CD8-positive, alpha-beta memory T cell (primary cell): ENCODE data around the gene RAI1. TPM values are rescaled to one million over a fixed set of nuclear protein-coding genes. Genes with fewer than 3 reads are reported as not detected.

Experiments used
- CTCF ChIA-PET: fragments of 350-600 bp; sonication (Branson Sonifier 250); formaldehyde crosslinking; loops from one replicate; lab custom pipeline; 2021; ENCODE audit warnings: antibody characterized with exemption; lab: Charles Lee
- POLR2A ChIA-PET: fragments of 350-600 bp; sonication (Branson Sonifier 250); formaldehyde crosslinking; loops from one replicate; lab custom pipeline; 2021; ENCODE audit warnings: antibody characterized with exemption; lab: Charles Lee
- DNase-seq, 5 donors: peaks; one replicate each; pipeline versions ENCODE4 v3.0.0 to v3.0.0-alpha.2; 2020 to 2022; ENCODE audit warnings: mixed read lengths in 1 of 5
- H3K27ac ChIP-seq: one replicate; pipeline ENCODE4 v1.7.0; 2013; ENCODE audit warnings: low read depth, mild to moderate bottlenecking, low read length, moderate library complexity
- H3K27me3 ChIP-seq: 2 replicates; pipeline ENCODE4 v1.7.0; 2013; ENCODE audit warnings: low read length, mild to moderate bottlenecking; ENCODE audit not compliant: insufficient read depth, poor library complexity, severe bottlenecking
- H3K36me3 ChIP-seq: 2 replicates; pipeline ENCODE4 v1.7.0; 2013; ENCODE audit warnings: mild to moderate bottlenecking, low read length, moderate library complexity; ENCODE audit not compliant: insufficient read depth
- H3K4me1 ChIP-seq: 2 replicates; pipeline ENCODE4 v1.7.0; 2013; ENCODE audit warnings: mild to moderate bottlenecking, low read length, moderate library complexity; ENCODE audit not compliant: insufficient read depth
- H3K4me3 ChIP-seq: 2 replicates; pipeline ENCODE4 v1.7.0; 2013; ENCODE audit warnings: mild to moderate bottlenecking, low read length
- H3K9me3 ChIP-seq: 2 replicates; pipeline ENCODE4 v1.7.0; 2013; ENCODE audit warnings: mild to moderate bottlenecking, low read length
- H3K27ac Mint-ChIP-seq, 8 donors: one replicate each; pipeline ENCODE4 v1.8.0; 2020 to 2021; ENCODE audit warnings: mixed read lengths in 8 of 8, mild to moderate bottlenecking in 6 of 8, inconsistent platforms in 3 of 8, moderate library complexity in 3 of 8
- H3K27me3 Mint-ChIP-seq, 2 donors: one replicate each; pipeline ENCODE4 v1.8.0; 2020 to 2021; ENCODE audit warnings: mixed read lengths in 2 of 2, mild to moderate bottlenecking in 1 of 2, moderate library complexity in 1 of 2
- H3K36me3 Mint-ChIP-seq, 3 donors: one replicate each; pipeline ENCODE4 v1.8.0; 2020 to 2021; ENCODE audit warnings: mixed read lengths in 3 of 3, inconsistent platforms in 1 of 3, mild to moderate bottlenecking in 1 of 3
- H3K4me1 Mint-ChIP-seq, 3 donors: one replicate each; pipeline ENCODE4 v1.8.0; 2020 to 2021; ENCODE audit warnings: mixed read lengths in 3 of 3, inconsistent platforms in 1 of 3, mild to moderate bottlenecking in 1 of 3
- H3K4me3 Mint-ChIP-seq, 7 donors: one replicate each; pipeline ENCODE4 v1.8.0; 2020 to 2021; ENCODE audit warnings: mixed read lengths in 7 of 7, mild to moderate bottlenecking in 6 of 7, moderate library complexity in 4 of 7, inconsistent platforms in 2 of 7
- H3K9me3 Mint-ChIP-seq, 5 donors: one replicate each; pipeline ENCODE4 v1.8.0; 2020 to 2022; ENCODE audit warnings: mixed read lengths in 5 of 5, mild to moderate bottlenecking in 3 of 5, moderate library complexity in 2 of 5, inconsistent platforms in 1 of 5
- polyA plus RNA-seq: library from polyadenylated mRNA; unstranded; fragments of 300-500 nt; fragmentation: Illumina TruSeq; gene quantifications from one replicate; pipeline ENCODE4 v1.2.3, GENCODE V29; 2021
- total RNA-seq, 2 experiments: library from RNA; stranded (reverse); gene quantifications; one replicate each; pipeline ENCODE4 v1.2.3, GENCODE V29; 2021

Gene RAI1
- total and polyA plus RNA-seq, 3 experiments from 2014 or later, result 5.6 to 20.2 (median 19.7) TPM

- no peak for DNase-seq
- Histone ChIP-seq H3K27ac (no peak overlapping the region), H3K9me3 (no peaks in the 10 kb centered on the region), H3K36me3 (no peaks in the 10 kb centered on the region), H3K27me3 (no peaks in the 10 kb centered on the region), H3K4me1 (peaks cover 20% of the 10 kb centered on the region), H3K4me3 (no peak overlapping the region)
- Mint-ChIP-seq H3K27ac (no peak overlapping the region), H3K9me3 (no peaks in the 10 kb centered on the region), H3K36me3 (peaks cover 0 to 23% (median 4%) of the 10 kb centered on the region in 3 donors), H3K4me3 (no peak overlapping the region), H3K27me3 (no peaks in the 10 kb centered on the region), H3K4me1 (peaks cover 18 to 24% (median 18%) of the 10 kb centered on the region in 3 donors)
- POLR2A ChIA-PET, result no interaction called here
- CTCF ChIA-PET, result no interaction called here
Observed at GRCh38 chr17:17795296-17795695, 114.0 kb downstream of the RAI1 start.

- H3K4me1 Mint-ChIP-seq, result peaks cover 18 to 24% (median 18%) of the 10 kb centered on the region in 3 donors
- no peak overlapping the region for H3K27ac Mint-ChIP-seq
- ChIA-PET POLR2A (interaction anchor here (0.6 kb wide), 1 partner anchor 816 kb away, joined by 3 read pairs; no protein-coding TSS in a partner anchor), CTCF (no interaction called here)
- H3K36me3 Mint-ChIP-seq, result peaks cover 0 to 23% (median 4%) of the 10 kb centered on the region in 3 donors
- Histone ChIP-seq H3K36me3 (no peaks in the 10 kb centered on the region), H3K27ac (no peak overlapping the region), H3K4me1 (peaks cover 20% of the 10 kb centered on the region), H3K27me3 (no peaks in the 10 kb centered on the region), H3K4me3 (no peak overlapping the region), H3K9me3 (no peaks in the 10 kb centered on the region)
- H3K27me3 Mint-ChIP-seq, result no peaks in the 10 kb centered on the region
- no peak overlapping the region for H3K4me3 Mint-ChIP-seq
- DNase-seq, result no peak
- no peaks in the 10 kb centered on the region for H3K9me3 Mint-ChIP-seq
Observed at GRCh38 chr17:17795946-17796786, 114.9 kb downstream of the RAI1 start.

DNA sequence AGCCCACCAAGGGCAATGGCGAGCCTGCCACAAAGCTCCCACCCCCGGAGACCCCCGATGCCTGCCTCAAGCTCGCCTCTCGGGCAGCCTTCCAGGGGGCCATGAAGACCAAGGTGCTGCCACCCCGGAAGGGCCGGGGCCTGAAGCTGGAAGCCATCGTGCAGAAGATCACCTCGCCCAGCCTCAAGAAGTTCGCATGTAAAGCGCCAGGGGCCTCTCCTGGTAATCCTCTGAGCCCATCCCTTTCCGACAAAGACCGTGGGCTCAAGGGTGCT, 115.5 kb downstream of the RAI1 start:
- Histone ChIP-seq H3K4me1 (peaks cover 18% of the 10 kb centered on the region), H3K4me3 (no peak overlapping the region), H3K27ac (no peak overlapping the region), H3K9me3 (no peaks in the 10 kb centered on the region), H3K27me3 (no peaks in the 10 kb centered on the region), H3K36me3 (no peaks in the 10 kb centered on the region)
- peak overlapping the region in 1 of 8 donors; percentile 36 for H3K27ac Mint-ChIP-seq
- H3K4me1 Mint-ChIP-seq, result peaks cover 18 to 24% (median 18%) of the 10 kb centered on the region in 3 donors
- no peaks in the 10 kb centered on the region for H3K27me3 Mint-ChIP-seq
- no peak for DNase-seq
- H3K9me3 Mint-ChIP-seq, result no peaks in the 10 kb centered on the region
- POLR2A ChIA-PET, result interaction anchor here (0.6 kb wide), 1 partner anchor 817 kb away, joined by 3 read pairs; no protein-coding TSS in a partner anchor
- CTCF ChIA-PET, result no interaction called here
- H3K4me3 Mint-ChIP-seq, result no peak overlapping the region
- H3K36me3 Mint-ChIP-seq, result peaks cover 0 to 23% (median 4%) of the 10 kb centered on the region in 3 donors

- Mint-ChIP-seq H3K36me3 (peaks cover 0 to 23% (median 4%) of the 10 kb centered on the region in 3 donors), H3K4me1 (peaks cover 14 to 19% (median 15%) of the 10 kb centered on the region in 3 donors), H3K4me3 (no peak overlapping the region), H3K27ac (peak overlapping the region in 1 of 8 donors; percentile 36), H3K9me3 (no peaks in the 10 kb centered on the region), H3K27me3 (no peaks in the 10 kb centered on the region)
- POLR2A ChIA-PET, result interaction anchor here (0.6 kb wide), 1 partner anchor 817 kb away, joined by 3 read pairs; no protein-coding TSS in a partner anchor
- H3K4me3 ChIP-seq, result no peak overlapping the region
- H3K27me3 ChIP-seq, result no peaks in the 10 kb centered on the region
- H3K36me3 ChIP-seq, result no peaks in the 10 kb centered on the region
- H3K4me1 ChIP-seq, result peaks cover 13% of the 10 kb centered on the region
- DNase-seq, result no peak
- no peak overlapping the region for H3K27ac ChIP-seq
- CTCF ChIA-PET, result no interaction called here
- no peaks in the 10 kb centered on the region for H3K9me3 ChIP-seq
Observed at GRCh38 chr17:17797119-17797809, 116.0 kb downstream of the RAI1 start.

DNA sequence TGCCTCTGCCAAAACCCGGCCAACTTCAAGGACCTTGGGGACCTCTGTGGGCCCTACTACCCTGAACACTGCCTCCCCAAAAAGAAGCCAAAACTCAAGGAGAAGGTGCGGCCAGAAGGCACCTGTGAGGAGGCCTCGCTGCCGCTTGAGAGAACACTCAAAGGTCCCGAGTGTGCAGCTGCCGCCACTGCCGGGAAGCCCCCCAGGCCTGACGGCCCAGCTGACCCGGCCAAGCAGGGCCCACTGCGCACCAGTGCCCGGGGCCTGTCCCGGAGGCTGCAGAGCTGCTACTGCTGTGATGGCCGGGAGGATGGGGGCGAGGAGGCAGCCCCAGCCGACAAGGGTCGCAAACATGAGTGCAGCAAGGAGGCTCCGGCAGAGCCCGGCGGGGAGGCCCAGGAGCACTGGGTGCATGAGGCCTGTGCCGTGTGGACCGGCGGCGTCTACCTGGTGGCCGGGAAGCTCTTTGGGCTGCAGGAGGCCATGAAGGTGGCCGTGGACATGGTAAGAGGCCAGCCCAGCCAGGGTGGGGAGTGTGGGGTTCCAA, 116.8 kb downstream of the RAI1 start:
- H3K27me3 Mint-ChIP-seq, result no peaks in the 10 kb centered on the region
- Histone ChIP-seq H3K27me3 (no peaks in the 10 kb centered on the region), H3K27ac (no peak overlapping the region), H3K9me3 (no peaks in the 10 kb centered on the region), H3K36me3 (no peaks in the 10 kb centered on the region), H3K4me1 (peaks cover 7% of the 10 kb centered on the region), H3K4me3 (no peak overlapping the region)
- peaks cover 0 to 23% (median 4%) of the 10 kb centered on the region in 3 donors for H3K36me3 Mint-ChIP-seq
- no peak for DNase-seq
- no peak overlapping the region for H3K4me3 Mint-ChIP-seq
- peaks cover 7 to 11% (median 11%) of the 10 kb centered on the region in 3 donors for H3K4me1 Mint-ChIP-seq
- ChIA-PET CTCF (no interaction called here), POLR2A (no interaction called here)
- peak overlapping the region in 1 of 8 donors; percentile 71 for H3K27ac Mint-ChIP-seq
- no peaks in the 10 kb centered on the region for H3K9me3 Mint-ChIP-seq

DNA sequence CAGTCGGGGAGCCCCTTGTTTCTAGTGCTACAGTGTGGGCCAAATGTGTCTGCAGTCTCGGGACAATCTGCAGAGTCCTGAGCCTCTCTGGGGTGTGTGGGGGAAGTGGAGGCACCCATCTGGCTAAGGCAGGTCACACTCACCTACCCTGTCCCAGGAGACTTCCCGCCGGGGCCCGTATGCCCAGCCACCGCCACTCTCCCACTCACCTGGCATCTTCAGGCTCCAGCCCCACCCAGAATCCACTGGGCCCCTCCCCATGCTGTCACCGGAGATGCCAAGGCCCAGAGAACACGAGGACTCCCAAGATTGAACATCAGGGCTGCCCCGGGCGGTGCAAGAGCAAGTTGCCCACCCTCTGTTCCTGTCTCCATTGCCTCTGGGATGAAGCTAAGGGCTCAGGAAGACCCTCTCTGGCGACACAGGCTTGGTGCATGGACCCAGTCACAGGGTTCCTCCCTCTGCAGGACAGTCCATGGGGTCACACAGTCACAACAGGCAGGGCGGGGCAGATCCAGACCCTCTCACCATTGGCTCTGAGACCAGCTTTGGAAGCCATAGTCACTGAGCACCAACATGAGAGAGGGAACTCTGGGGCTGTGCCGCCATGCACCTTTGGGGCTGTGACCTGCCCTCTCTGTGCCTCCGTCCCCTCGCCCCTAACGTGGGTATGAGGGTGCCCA, 117.5 kb downstream of the RAI1 start:
- Mint-ChIP-seq H3K27ac (no peak overlapping the region), H3K9me3 (no peaks in the 10 kb centered on the region), H3K4me1 (peaks cover 4 to 5% (median 5%) of the 10 kb centered on the region in 3 donors), H3K27me3 (no peaks in the 10 kb centered on the region), H3K4me3 (no peak overlapping the region), H3K36me3 (peaks cover 0 to 20% (median 2%) of the 10 kb centered on the region in 3 donors)
- no peaks in the 10 kb centered on the region for H3K9me3 ChIP-seq
- no peak overlapping the region for H3K4me3 ChIP-seq
- CTCF ChIA-PET, result no interaction called here
- no peak for DNase-seq
- no peak overlapping the region for H3K27ac ChIP-seq
- no peaks in the 10 kb centered on the region for H3K27me3 ChIP-seq
- H3K36me3 ChIP-seq, result no peaks in the 10 kb centered on the region
- POLR2A ChIA-PET, result no interaction called here
- peaks cover under 1% of the 10 kb centered on the region for H3K4me1 ChIP-seq

GRCh38 chr17:17800504-17801021, 119.3 kb downstream of the RAI1 start:
- H3K36me3 Mint-ChIP-seq, result peaks cover 0 to 29% (median 0%) of the 10 kb centered on the region in 3 donors
- H3K9me3 ChIP-seq, result no peaks in the 10 kb centered on the region
- no peaks in the 10 kb centered on the region for H3K27me3 ChIP-seq
- H3K27me3 Mint-ChIP-seq, result no peaks in the 10 kb centered on the region
- no peaks in the 10 kb centered on the region for H3K4me1 ChIP-seq
- no peak for DNase-seq
- peaks cover 0 to 2% (median 0%) of the 10 kb centered on the region in 3 donors for H3K4me1 Mint-ChIP-seq
- H3K36me3 ChIP-seq, result no peaks in the 10 kb centered on the region
- no peak overlapping the region for H3K4me3 Mint-ChIP-seq
- no peaks in the 10 kb centered on the region for H3K9me3 Mint-ChIP-seq
- POLR2A ChIA-PET, result no interaction called here
- no peak overlapping the region for H3K27ac ChIP-seq
- peak overlapping the region in 1 of 8 donors; percentile 54 for H3K27ac Mint-ChIP-seq
- CTCF ChIA-PET, result no interaction called here
- H3K4me3 ChIP-seq, result no peak overlapping the region
